Naive thymus-derived CD4-positive, alpha-beta T cell (primary cell): Measurements from ENCODE around the gene POFUT2. TPM values are rescaled to one million over a fixed set of nuclear protein-coding genes. Genes with fewer than 3 reads are reported as not detected.

Source experiments
- ATAC-seq: fragments of 150-1000 bp; cut with Tn5 transposase; 2 replicates; pipeline ENCODE4 v1.10.0; 2021; ENCODE audit warnings: mild to moderate bottlenecking, moderate library complexity
- CTCF ChIA-PET: fragments of 350-600 bp; sonication (Branson Sonifier 250); formaldehyde crosslinking; loops from one replicate; lab custom pipeline; 2021; ENCODE audit warnings: antibody characterized with exemption; lab: Charles Lee
- POLR2A ChIA-PET: fragments of 350-600 bp; sonication (Branson Sonifier 250); formaldehyde crosslinking; loops from one replicate; lab custom pipeline; 2021; ENCODE audit warnings: antibody characterized with exemption, inconsistent platforms; lab: Charles Lee
- DNase-seq, 9 donors: peaks; one replicate each; pipeline versions ENCODE4 v3.0.0 to v3.0.0-alpha.2; 2020 to 2022; ENCODE audit warnings: mixed read lengths in 1 of 9
- H3K27ac ChIP-seq: one replicate; pipeline ENCODE4 v1.7.0; 2013; ENCODE audit warnings: mild to moderate bottlenecking, low read depth, low read length, moderate library complexity
- H3K27me3 ChIP-seq, 2 donors: one replicate each; pipeline ENCODE4 v1.7.0; 2013; ENCODE audit warnings: low read length in 2 of 2, mild to moderate bottlenecking in 2 of 2, moderate library complexity in 2 of 2; ENCODE audit not compliant: control insufficient read depth in 2 of 2, insufficient read depth in 2 of 2
- H3K36me3 ChIP-seq, 3 experiments: 1 replicate in 2 of 3; 2 replicates in 1 of 3; pipeline ENCODE4 v1.7.0; 2013; ENCODE audit warnings: low read length in 3 of 3, mild to moderate bottlenecking in 3 of 3, moderate library complexity in 1 of 3; ENCODE audit not compliant: insufficient read depth in 3 of 3, control insufficient read depth in 2 of 3
- H3K4me1 ChIP-seq, 2 donors: one replicate each; pipeline ENCODE4 v1.7.0; 2013; ENCODE audit warnings: low read length in 2 of 2, mild to moderate bottlenecking in 2 of 2, moderate library complexity in 1 of 2; ENCODE audit not compliant: control insufficient read depth in 2 of 2, insufficient read depth in 2 of 2
- H3K4me3 ChIP-seq: 2 replicates; pipeline ENCODE4 v1.7.0; 2013; ENCODE audit warnings: mild to moderate bottlenecking, low read length
- H3K9me3 ChIP-seq, 3 experiments: 1 replicate in 2 of 3; 2 replicates in 1 of 3; pipeline ENCODE4 v1.7.0; 2013; ENCODE audit warnings: low read length in 3 of 3; ENCODE audit not compliant: control insufficient read depth in 2 of 3
- H3K27ac Mint-ChIP-seq, 9 donors: one replicate each; pipeline ENCODE4 v1.8.0; 2020 to 2022; ENCODE audit warnings: mixed read lengths in 9 of 9, mild to moderate bottlenecking in 8 of 9, moderate library complexity in 5 of 9, inconsistent platforms in 2 of 9
- H3K27me3 Mint-ChIP-seq, 5 donors: one replicate each; pipeline ENCODE4 v1.8.0; 2021 to 2022; ENCODE audit warnings: mixed read lengths in 5 of 5, mild to moderate bottlenecking in 1 of 5
- H3K36me3 Mint-ChIP-seq, 5 donors: one replicate each; pipeline ENCODE4 v1.8.0; 2020 to 2022; ENCODE audit warnings: mixed read lengths in 5 of 5, mild to moderate bottlenecking in 3 of 5, inconsistent platforms in 1 of 5
- H3K4me1 Mint-ChIP-seq, 7 donors: one replicate each; pipeline ENCODE4 v1.8.0; 2020 to 2022; ENCODE audit warnings: mixed read lengths in 7 of 7, mild to moderate bottlenecking in 3 of 7, inconsistent platforms in 1 of 7
- H3K4me3 Mint-ChIP-seq, 10 donors: one replicate each; pipeline ENCODE4 v1.8.0; 2020 to 2022; ENCODE audit warnings: mild to moderate bottlenecking in 10 of 10, mixed read lengths in 10 of 10, moderate library complexity in 6 of 10, inconsistent platforms in 2 of 10
- H3K9me3 Mint-ChIP-seq, 11 donors: one replicate each; pipeline ENCODE4 v1.8.0; 2020 to 2022; ENCODE audit warnings: mixed read lengths in 11 of 11, mild to moderate bottlenecking in 4 of 11, inconsistent platforms in 1 of 11, moderate library complexity in 1 of 11
- intact Hi-C, 2 donors: fragments of 100-400 bp; cut with micrococcal nuclease; formaldehyde crosslinking; loops; one replicate each; pipeline ENCODE4 v1.15.1; 2023
- polyA plus RNA-seq, 2 donors: library from polyadenylated mRNA; unstranded; fragments of 300-500 nt; fragmentation: Illumina TruSeq; gene quantifications; one replicate each; pipeline ENCODE4 v1.2.3, GENCODE V29; 2021
- total RNA-seq, 6 experiments: library from RNA in 5 of 6; stranded (reverse) in 5 of 6; gene quantifications; 1 replicate in 5 of 6; 2 replicates in 1 of 6; pipeline ENCODE4 v1.2.3 and lab custom pipeline; 2021 to 2026

Gene POFUT2
- total and polyA plus RNA-seq, 7 experiments from 2014 or later, result 3.8 to 53.3 (median 45.3) TPM

DNA sequence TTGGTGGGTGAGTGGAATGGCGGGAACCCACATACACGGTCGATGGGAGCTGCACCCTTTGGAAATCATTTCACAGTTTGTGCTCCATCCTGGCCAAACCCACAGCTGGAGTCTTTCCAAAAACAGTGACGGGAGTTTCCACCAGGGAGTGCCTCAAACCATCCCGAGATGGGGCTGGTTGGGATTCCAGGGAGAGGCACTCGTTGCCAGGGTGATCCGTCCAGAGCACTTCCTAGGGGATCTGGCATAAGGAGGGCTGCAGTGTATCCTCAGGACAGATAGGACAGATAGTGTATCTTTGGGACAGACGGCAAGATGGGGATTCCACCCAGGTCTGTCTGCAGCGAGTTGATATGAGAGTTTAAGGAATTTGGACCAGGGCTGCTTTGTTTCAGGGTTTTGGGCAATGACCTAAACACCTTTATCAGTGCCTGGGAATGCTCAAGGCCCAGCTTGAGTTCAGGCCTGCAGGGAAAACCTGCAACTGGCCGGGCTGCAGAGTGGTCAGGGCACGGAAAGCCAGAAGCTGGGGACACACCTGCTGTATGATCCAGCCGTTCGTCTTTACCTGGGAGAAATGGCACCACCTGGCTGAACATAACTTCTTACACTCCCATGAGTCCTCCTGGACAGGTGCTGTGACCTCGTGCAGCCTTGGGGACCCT is 3.4 kb upstream of the POFUT2 start:
- Mint-ChIP-seq H3K4me1 (peaks cover 15 to 56% (median 38%) of the 10 kb centered on the region in 7 donors), H3K27me3 (peaks cover 0 to 14% (median 0%) of the 10 kb centered on the region in 5 donors), H3K36me3 (no peaks in the 10 kb centered on the region), H3K4me3 (no peak overlapping the region), H3K27ac (peak overlapping the region in 7 of 9 donors; percentile 45 to 84 (median 66)), H3K9me3 (no peaks in the 10 kb centered on the region)
- intact Hi-C loops, result loop anchor here in 1 of 2 donors (10.0 kb wide), 1 partner anchor 346 kb away; the partner anchor contains the start of gene SLX9
- ATAC-seq (no peak), DNase-seq (no peak)
- H3K4me3 ChIP-seq, result no peak overlapping the region
- no peaks in the 10 kb centered on the region for H3K27me3 ChIP-seq
- H3K27ac ChIP-seq, result peak overlapping the region; percentile 66
- no peaks in the 10 kb centered on the region for H3K36me3 ChIP-seq
- POLR2A ChIA-PET, result no interaction called here
- CTCF ChIA-PET, result interaction anchor here (0.5 to 0.6 kb wide), 2 partner anchors 152 to 625 kb away, joined by 4 read pairs; no protein-coding TSS in a partner anchor
- no peaks in the 10 kb centered on the region for H3K9me3 ChIP-seq
- H3K4me1 ChIP-seq, result peaks cover 16 to 23% of the 10 kb centered on the region in 2 donors

DNA sequence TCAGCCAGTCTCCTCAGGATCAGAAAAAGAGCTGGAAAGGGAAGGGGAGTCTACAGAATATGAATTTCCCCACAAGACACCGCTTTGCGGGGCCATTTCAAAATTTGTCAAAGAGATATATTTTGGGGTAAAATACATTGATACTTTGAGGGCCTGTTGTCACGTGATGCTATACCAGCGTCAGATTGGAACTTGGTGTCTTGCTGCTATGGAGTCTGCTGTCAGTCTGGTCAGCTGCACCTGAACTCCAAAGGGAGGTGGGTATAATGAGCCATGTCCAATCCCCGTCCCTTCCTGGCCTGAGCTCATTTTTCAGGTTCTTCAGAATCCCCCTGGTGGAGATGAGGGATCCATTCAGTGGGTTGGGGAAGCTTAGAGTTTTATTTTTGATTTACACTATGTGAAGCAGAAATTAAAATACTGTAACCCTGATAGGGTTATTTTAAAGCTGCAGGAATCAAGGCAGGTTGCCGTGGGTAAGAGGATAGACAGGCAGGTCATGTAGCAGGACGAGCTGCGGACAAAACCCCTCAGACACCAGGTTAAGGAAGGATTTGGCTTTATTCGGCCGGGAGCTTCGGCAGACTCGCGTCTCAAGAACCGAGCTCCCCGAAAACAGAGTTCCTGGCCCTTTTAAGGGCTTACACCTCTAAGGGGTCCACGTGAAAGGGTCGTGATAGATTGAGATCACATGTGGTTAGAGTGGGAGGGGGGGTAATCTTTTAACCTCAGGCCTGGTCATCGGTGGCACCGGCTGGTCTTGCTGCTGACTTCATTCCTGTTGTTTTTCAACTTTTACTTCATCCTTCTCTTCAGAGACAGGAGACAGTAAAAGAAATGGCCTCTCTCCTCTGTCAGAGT is 2.2 kb upstream of the POFUT2 start:
- Mint-ChIP-seq H3K4me1 (peaks cover 22 to 56% (median 39%) of the 10 kb centered on the region in 7 donors), H3K4me3 (peak overlapping the region in 8 of 10 donors; percentile 36 to 74 (median 60)), H3K27ac (peak overlapping the region in 8 of 9 donors; percentile 61 to 88 (median 75)), H3K36me3 (peaks cover 2 to 10% (median 9%) of the 10 kb centered on the region in 5 donors), H3K9me3 (no peaks in the 10 kb centered on the region), H3K27me3 (peaks cover 0 to 10% (median 0%) of the 10 kb centered on the region in 5 donors)
- H3K27ac ChIP-seq, result no peak overlapping the region
- ATAC-seq (no peak), DNase-seq (no peak)
- peaks cover 4 to 10% (median 4%) of the 10 kb centered on the region in 3 experiments for H3K36me3 ChIP-seq
- H3K9me3 ChIP-seq, result no peaks in the 10 kb centered on the region
- ChIA-PET CTCF (interaction anchor here (0.6 to 3.1 kb wide), 4 partner anchors 137 to 626 kb away, joined by 3 to 8 read pairs (median 4); no protein-coding TSS in a partner anchor), POLR2A (interaction anchor here (0.7 to 1.1 kb wide), 3 partner anchors 12 to 151 kb away, joined by 3 to 4 read pairs (median 3); no protein-coding TSS in a partner anchor)
- H3K4me1 ChIP-seq, result peaks cover 16 to 23% of the 10 kb centered on the region in 2 donors
- H3K27me3 ChIP-seq, result no peaks in the 10 kb centered on the region
- H3K4me3 ChIP-seq, result no peak overlapping the region
- intact Hi-C loops, result loop anchor here (2.0 to 10.0 kb wide), 7 partner anchors 137 to 473 kb away; partner anchors contain the start of genes SLC19A1 (in 2 of the 2), SLX9 (in 1 of the 2) and SUMO3 (in 1 of the 2)

DNA sequence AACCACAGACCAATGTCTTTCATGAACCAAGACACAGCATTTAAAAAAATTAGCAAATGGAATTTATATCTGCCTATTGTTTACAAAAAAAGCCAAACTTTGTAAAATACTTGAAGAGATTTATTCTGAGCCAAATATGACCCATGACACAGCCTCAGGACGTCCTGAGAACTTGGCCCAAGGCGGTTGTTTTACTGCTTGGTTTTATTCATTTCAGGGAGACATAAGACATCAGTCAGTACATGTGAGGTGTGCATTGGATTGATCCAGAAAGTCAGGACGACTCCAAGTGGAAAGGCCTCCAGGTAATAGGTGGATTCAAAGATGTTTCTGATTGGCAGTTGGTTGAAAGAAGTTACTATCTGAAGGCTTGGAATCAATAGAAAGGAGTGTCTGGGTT is 1.4 kb upstream of the POFUT2 start:
- Histone ChIP-seq H3K36me3 (peaks cover 9 to 18% (median 11%) of the 10 kb centered on the region in 3 experiments), H3K4me3 (no peak overlapping the region), H3K9me3 (no peaks in the 10 kb centered on the region), H3K4me1 (peaks cover 16 to 23% of the 10 kb centered on the region in 2 donors), H3K27ac (peak overlapping the region; percentile 97), H3K27me3 (no peaks in the 10 kb centered on the region)
- ChIA-PET CTCF (interaction anchor here (0.8 to 3.1 kb wide), 2 partner anchors 147 to 151 kb away, joined by 3 to 8 read pairs; no protein-coding TSS in a partner anchor), POLR2A (interaction anchor here (1.1 kb wide), 1 partner anchor 11 kb away, joined by 3 read pairs; no protein-coding TSS in a partner anchor)
- Mint-ChIP-seq H3K9me3 (no peaks in the 10 kb centered on the region), H3K4me3 (peak overlapping the region; percentile 29 to 74 (median 64)), H3K27ac (peak overlapping the region; percentile 21 to 88 (median 72)), H3K27me3 (peaks cover 0 to 10% (median 0%) of the 10 kb centered on the region in 5 donors), H3K4me1 (peaks cover 18 to 55% (median 39%) of the 10 kb centered on the region in 7 donors), H3K36me3 (peaks cover 6 to 13% (median 12%) of the 10 kb centered on the region in 5 donors)
- ATAC-seq (no peak), DNase-seq (no peak)
- intact Hi-C loops, result loop anchor here (2.0 to 5.0 kb wide), 6 partner anchors 136 to 472 kb away; partner anchors contain the start of genes SLC19A1 (in 2 of the 2) and SUMO3 (in 1 of the 2)

DNA sequence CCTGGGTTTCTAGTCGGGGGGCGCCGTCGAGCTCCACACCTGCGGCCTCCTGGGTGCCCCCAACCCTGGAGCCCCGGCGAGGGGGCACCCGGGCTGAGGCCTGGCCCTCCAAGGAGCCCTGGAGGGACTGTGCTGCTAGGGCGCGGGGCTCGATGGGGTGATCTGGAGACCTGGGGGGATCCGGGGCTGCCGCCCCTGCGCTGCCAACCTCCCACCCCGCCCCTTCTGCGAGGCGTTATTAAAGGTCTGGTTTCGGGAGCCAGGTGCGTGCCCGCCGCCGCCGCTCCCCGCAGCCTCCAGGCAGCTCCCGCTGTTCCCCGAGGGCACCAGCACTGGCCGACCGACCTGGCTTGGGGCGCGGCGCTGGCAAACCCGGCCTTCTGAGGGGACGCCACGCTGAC is 746 bp upstream of the POFUT2 start:
- Histone ChIP-seq H3K36me3 (peaks cover 10 to 25% (median 14%) of the 10 kb centered on the region in 3 experiments), H3K4me3 (no peak overlapping the region), H3K9me3 (no peaks in the 10 kb centered on the region), H3K27ac (peak overlapping the region; percentile 97), H3K4me1 (peaks cover 15 to 23% of the 10 kb centered on the region in 2 donors), H3K27me3 (no peaks in the 10 kb centered on the region)
- DNase-seq, result peak in 1 of 9 donors; percentile 18
- Mint-ChIP-seq H3K36me3 (peaks cover 6 to 16% (median 13%) of the 10 kb centered on the region in 5 donors), H3K4me1 (peaks cover 18 to 53% (median 37%) of the 10 kb centered on the region in 7 donors), H3K4me3 (peak overlapping the region; percentile 3 to 88 (median 66)), H3K27ac (peak overlapping the region in 6 of 9 donors; percentile 61 to 88 (median 72)), H3K9me3 (no peaks in the 10 kb centered on the region), H3K27me3 (peaks cover 0 to 10% (median 0%) of the 10 kb centered on the region in 5 donors)
- ChIA-PET POLR2A (interaction anchor here (0.6 to 1.6 kb wide), 3 partner anchors 17 to 150 kb away, joined by 3 to 18 read pairs (median 3); no protein-coding TSS in a partner anchor), CTCF (interaction anchor here (1.5 to 3.1 kb wide), 2 partner anchors 146 to 151 kb away, joined by 4 to 8 read pairs; no protein-coding TSS in a partner anchor)
- ATAC-seq, result no peak
- intact Hi-C loops, result loop anchor here (1.0 to 5.0 kb wide), 8 partner anchors 136 to 471 kb away; partner anchors contain the start of genes SLC19A1 (in 2 of the 2), PCBP3 (in 1 of the 2) and SUMO3 (in 1 of the 2)

DNA sequence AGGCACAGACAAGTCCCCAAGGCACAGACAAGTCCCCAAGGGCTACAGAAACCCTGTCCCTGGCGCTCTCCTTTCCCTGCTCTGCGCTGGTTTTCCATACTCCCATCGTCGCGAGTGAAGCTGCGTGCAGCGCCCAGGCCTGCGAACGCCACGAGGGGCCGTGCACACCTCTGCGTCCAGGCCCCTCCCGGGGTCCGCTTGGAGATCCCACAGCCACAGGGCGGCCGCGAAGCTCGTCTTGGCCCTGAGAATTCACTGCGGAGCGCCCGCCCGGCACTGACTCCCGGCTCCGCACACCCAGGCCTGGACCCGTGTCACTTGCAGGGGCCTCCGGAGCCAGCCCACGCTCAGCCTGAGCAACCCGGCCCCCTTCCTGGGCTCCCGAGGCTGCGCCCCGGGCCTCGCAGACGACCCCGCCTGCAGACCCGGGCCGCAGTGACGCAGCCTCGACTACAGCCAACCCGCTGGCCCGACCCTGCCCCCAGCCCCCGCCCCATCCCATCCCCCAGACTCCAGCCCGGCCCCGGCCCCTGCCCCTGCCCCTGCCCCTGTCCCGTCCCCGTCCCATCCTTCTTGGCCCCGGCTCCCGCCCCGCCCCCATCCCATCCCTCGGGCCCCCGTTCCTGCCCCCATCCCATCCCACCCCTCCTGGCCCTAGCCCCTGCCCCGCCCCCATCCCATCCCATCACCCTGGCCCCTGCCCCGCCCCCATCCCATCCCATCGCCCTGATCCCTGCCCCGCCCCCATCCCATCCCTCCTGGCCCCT is 841 bp downstream of the POFUT2 start:
- intact Hi-C loops, result loop anchor here (5.0 kb wide), 4 partner anchors 210 to 470 kb away; partner anchors contain the start of genes SLC19A1 (in 2 of the 2) and SUMO3 (in 1 of the 2)
- ChIA-PET CTCF (interaction anchor here (1.2 to 3.1 kb wide), 2 partner anchors 149 to 153 kb away, joined by 3 to 8 read pairs; no protein-coding TSS in a partner anchor), POLR2A (no interaction called here)
- Mint-ChIP-seq H3K4me1 (peaks cover 6 to 41% (median 24%) of the 10 kb centered on the region in 7 donors), H3K27ac (peak overlapping the region in 3 of 9 donors; percentile 13 to 86 (median 32)), H3K36me3 (peaks cover 6 to 16% (median 13%) of the 10 kb centered on the region in 5 donors), H3K27me3 (peaks cover 0 to 10% (median 0%) of the 10 kb centered on the region in 5 donors), H3K4me3 (peak overlapping the region; percentile 41 to 88 (median 78)), H3K9me3 (no peaks in the 10 kb centered on the region)
- Histone ChIP-seq H3K36me3 (peaks cover 10 to 39% (median 14%) of the 10 kb centered on the region in 3 experiments), H3K9me3 (no peaks in the 10 kb centered on the region), H3K27me3 (no peaks in the 10 kb centered on the region), H3K4me1 (peaks cover 0 to 11% of the 10 kb centered on the region in 2 donors), H3K4me3 (no peak overlapping the region), H3K27ac (peak overlapping the region; percentile 97)
- no peak for ATAC-seq
- peak in 1 of 9 donors; percentile 6 for DNase-seq
